ENCODE data around the gene NDUFB5. TPM values are rescaled to one million over a fixed set of nuclear protein-coding genes. Genes with fewer than 3 reads are reported as not detected.

Gene NDUFB5
- total RNA-seq, result 360 TPM
- long read RNA-seq, full-length matches to known transcripts, result 102 of 110 reads
- long read RNA-seq, partial matches to known transcripts, result 0 of 110 reads
- long read RNA-seq, other reads (novel, unspliced or antisense), result 8 of 110 reads

DNA sequence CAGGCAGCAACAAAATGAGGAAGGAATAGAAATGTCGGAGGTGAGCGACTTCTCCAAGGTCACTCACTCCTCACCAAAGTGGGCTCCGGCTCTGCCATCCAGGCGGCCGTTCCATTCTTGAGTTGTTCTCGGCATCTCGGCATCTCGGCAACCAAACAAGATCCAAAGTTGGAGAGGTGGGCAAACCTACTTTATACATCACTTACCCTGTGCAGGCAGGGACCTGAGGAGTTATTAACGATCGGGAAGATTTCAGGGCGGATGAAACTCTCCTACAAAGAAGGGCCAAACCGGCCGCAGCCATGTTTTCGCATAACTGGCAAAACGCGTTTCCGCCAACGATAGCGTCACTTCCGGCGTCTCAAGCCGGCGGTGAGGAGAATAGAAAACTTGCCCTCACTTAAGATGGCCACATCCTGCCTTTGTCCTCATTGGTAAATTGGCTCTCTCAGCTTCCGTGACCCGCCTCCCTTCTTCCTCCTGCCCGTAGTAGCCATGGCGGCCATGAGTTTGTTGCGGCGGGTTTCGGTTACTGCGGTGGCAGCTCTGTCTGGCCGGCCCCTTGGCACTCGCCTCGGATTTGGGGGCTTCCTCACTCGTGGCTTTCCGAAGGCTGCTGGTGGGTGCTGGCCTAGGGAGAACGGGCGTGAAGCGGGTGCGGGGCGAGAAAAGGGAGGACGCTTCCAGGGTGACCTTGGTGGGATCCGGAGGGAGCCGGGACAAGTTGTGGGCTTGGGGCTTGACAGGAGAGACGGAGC, at the start of gene NDUFB5, which contains the start of gene MRPL47:
Gene NDUFB5 (plus strand): TSS at position 474 of the 758 bp plus-strand sequence. CDS start 22 bp downstream, at position 496.
Gene MRPL47 (minus strand): TSS at position 318 of the 758 bp plus-strand sequence. CDS start 14 bp downstream, at position 304.
- DNase-seq, result peak; percentile 96
- ATAC-seq (ENCODE audit: poor library complexity), result peak; percentile 99
- intact Hi-C loops (cut with DNase I), result no loop called here

DNA sequence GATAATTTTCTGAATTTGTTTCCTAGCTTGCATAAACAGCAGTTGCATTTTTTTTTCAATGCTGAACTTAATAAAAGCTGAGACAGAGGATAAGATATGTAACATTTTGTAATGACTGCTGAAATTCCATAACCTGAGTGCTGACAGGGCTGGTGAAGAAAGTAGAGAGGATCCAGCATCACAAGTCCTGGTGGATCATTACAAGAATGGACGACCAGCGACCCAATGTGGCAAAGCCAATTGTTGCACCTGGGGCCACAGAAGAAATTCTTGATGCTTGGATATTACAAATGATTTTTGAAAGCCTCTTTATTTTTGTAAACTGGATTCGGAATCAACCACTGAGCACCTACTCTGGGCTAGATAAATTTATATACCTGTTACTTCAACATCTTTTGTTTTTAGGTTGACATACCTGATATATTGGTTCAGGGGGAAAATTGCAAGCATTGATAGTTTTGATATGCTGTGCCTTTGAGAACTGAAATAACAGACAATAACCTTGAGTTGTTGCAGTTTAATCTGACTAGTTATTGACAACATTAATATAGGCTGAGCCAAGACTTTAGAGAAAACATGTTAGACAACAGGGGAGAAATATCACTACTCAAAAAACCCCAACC, 45.7 kb upstream of the NDUFB5 start:
- ATAC-seq (ENCODE audit: poor library complexity) (peak; percentile 13), DNase-seq (peak; percentile 59)
- intact Hi-C loops (cut with DNase I), result loop anchor here (2.0 kb wide), 1 partner anchor 138 kb away; no protein-coding TSS in a partner anchor

DNA sequence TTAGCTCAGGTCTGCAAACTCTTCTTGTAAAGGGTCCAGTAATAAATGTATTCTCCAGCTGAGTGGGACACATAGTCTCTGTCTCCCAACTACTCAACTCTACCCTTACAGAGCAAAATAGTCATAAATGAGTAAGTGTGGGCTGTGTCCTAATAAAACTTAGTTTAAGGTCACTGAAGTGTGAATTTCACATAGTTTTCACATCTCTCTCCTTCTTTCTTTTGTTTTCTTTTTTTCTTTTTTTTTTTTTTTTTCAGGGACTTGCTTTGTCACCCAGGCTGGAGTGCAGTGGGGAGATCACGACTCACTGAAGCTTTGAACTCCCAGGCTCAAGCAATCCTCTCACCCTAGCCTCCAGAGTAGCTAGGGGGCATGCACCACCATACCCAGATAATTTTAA, 43.8 kb upstream of the NDUFB5 start:
- intact Hi-C loops (cut with DNase I), result no loop called here
- ATAC-seq (ENCODE audit: poor library complexity) (no peak), DNase-seq (no peak)

DNA sequence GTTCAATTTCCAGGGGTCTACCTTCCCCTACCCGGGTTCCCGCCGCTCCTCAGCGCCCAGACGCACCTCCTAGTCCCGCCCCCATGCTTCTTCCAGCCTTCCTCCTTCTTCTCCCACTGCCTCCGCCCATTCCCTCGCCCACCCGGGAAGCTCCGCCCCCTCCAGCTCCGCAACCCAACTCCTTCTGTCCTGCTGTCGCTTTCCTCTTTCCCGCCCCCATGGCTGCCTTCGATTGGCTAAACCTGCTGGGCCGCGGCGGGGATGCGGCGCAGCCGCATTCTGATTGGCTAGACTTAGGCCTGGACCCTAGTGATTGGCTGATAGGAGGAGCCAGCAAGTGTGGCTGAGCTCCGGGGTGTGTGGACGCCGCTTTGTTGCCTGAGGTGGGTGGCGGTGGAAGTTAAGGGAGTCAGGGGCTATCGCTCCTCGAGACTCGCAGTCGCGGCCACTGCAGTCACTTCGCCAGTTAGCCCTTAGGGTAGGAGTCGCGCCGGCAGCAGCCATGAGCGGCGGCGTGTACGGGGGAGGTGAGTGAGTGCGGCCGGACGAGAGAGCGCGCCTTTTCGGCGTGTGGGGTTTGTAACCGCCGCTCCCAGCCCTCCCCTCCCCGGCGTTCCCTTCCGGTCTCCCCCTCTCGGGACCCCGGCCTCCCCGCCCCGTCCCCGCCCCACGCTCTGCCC, 41.9 kb upstream of the NDUFB5 start, which contains the start of gene ACTL6A:
Gene ACTL6A (plus strand): TSS at position 336 of the 680 bp plus-strand sequence. CDS start 167 bp downstream, at position 503.
- DNase-seq, result peak; percentile 100
- peak; percentile 98 for ATAC-seq (ENCODE audit: poor library complexity)
- intact Hi-C loops (cut with DNase I), result no loop called here

DNA sequence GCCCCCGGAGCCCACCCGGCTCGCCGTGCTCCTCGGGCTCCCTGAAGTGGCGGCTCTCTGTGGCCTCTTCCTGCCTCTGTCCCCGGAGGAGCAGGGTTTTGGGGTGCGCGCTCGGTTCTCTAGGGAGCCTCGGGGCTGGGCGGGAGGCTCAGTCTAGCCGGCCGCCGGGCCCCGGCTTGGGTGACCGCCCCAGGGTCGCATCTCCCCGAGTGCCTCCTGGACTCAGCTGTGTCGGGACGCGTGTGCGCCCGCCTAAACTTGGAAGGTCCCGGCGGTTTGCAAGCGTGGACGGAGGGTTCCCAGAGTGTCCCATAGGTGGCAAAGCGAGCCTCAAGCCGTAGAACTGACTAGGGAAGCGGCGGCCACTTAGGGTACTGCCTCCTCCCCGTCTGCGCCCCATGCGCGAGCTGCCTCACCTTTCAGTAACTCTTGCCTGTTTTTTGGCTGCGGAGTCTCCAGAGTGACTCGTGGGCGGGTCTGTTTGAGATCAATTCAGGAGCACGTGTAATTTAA, 41.3 kb upstream of the NDUFB5 start:
- intact Hi-C loops (cut with DNase I), result no loop called here
- ATAC-seq (ENCODE audit: poor library complexity), result peak; percentile 77

DNA sequence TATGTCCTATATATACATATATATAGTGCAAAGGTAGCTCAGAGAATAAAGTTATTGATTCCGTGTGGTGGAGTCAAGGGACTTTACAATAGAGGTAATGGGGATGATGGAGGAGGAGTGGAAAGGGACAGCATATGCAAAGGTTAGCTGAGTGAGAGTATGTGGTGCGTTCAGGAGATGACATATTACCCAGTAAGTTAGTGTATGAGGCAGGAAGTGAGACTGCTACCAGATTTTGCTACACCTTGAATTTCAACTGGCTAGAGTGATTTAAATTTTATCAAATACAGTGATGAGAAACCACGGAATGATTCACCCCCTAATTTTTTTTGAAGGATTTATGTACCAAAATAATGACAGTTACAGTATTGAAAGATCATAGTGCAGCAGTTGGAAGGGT, 39.1 kb upstream of the NDUFB5 start:
- intact Hi-C loops (cut with DNase I), result no loop called here
- DNase-seq, result no peak

More for the DNA sequence above, 41.3 kb upstream of the NDUFB5 start:
- DNase-seq, result peak; percentile 70

DNA sequence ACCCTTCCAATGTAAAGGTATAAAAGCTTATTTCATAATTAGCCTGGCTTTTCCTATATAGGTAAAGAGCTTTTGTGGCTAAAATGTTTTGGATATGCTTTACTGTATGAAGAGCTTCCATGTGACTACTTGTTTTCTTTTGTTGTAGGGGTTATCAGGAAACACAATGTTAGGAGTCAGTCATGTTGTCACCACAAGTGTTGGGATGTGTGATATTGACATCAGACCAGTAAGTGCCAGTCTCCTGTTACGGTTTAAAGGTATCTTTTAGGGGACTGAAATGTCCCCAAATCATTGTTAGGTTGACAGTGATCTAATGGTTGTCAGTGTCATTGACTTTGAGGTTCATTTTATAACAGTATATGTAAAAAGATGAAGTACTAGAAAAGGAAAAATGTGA, 23.6 kb upstream of the NDUFB5 start:
- DNase-seq (no peak), ATAC-seq (ENCODE audit: poor library complexity) (no peak)
- intact Hi-C loops (cut with DNase I), result no loop called here

More for the DNA sequence above, 39.1 kb upstream of the NDUFB5 start:
- ATAC-seq (ENCODE audit: poor library complexity), result no peak

DNA sequence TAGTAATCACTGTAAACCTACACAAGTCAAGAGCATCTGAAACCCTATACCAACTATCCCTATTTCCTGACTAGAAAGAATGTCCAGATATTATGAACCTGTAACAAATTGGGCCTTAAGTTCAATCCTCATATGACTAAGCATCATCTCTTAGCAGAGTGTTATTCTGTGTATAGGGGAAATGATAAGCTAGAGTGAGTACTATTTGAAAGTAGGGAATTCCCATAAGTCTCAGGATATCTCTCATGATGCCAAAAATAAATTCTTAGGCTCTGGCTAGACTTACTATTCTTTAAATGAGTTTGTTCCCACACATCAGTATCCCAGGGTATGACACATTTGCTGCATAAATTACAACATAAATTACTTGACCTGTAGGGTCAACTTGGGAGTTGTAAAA, 15.5 kb upstream of the NDUFB5 start:
- intact Hi-C loops (cut with DNase I), result no loop called here
- no peak for ATAC-seq (ENCODE audit: poor library complexity)
- DNase-seq, result no peak

DNA sequence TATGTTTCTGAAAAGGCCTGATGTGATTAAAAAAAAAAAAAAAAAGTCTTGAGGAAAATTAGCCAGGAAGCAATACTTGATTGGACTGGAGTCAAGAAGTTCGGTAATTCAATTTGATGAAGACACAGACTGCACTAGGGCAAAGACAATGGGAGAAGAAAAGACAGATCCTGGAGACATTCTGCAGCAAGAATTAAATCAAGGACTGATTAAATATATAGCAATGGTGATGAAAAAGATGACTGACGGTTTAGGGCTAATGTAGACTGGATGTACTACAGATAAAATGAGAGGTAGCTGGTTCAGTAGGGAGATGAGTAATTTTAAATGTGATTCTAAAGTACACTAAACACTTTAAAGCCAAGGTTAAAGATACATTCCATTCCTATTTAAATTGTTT, 13.9 kb upstream of the NDUFB5 start:
- ATAC-seq (ENCODE audit: poor library complexity), result no peak
- DNase-seq, result no peak
- intact Hi-C loops (cut with DNase I), result no loop called here

DNA sequence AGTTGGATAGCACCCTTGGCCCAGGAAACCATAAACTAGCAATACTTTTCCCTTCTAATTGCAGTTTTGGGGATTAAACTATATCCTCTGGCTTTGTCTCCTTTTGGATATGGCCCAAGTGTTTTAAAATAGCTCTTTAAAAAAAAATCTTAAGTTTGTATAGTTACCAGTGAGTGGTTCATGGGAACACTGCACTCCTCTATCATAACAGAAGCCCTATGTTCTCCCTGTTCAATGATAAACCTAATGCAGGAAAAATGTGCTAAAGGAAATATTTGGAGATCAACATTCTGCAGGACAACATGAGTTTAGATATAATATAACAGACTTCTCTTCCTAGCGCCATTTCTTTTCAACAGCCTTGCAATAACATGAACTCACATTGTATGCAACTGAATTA, 13.3 kb upstream of the NDUFB5 start:
- ATAC-seq (ENCODE audit: poor library complexity) (no peak), DNase-seq (no peak)
- intact Hi-C loops (cut with DNase I), result no loop called here

DNA sequence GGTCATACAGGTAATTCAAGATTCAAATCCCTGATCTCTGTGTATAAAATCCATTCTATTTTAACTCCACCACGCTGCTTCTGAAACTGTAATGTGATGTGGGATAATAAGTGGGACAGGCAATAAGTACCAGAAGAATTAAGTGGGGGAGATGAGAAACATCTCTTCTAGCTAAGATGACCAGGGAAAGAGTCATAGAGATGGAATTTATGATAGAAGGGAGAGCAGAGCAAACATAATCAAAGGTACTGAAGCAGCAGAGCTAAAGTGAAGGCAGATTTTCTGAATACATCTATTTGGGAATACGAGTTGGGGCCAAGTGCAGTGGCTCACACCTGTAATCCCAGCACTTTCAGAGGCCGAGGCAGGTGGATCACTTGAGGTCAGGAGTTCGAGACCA, 5.1 kb upstream of the NDUFB5 start:
- DNase-seq (no peak), ATAC-seq (ENCODE audit: poor library complexity) (no peak)
- intact Hi-C loops (cut with DNase I), result no loop called here

DNA sequence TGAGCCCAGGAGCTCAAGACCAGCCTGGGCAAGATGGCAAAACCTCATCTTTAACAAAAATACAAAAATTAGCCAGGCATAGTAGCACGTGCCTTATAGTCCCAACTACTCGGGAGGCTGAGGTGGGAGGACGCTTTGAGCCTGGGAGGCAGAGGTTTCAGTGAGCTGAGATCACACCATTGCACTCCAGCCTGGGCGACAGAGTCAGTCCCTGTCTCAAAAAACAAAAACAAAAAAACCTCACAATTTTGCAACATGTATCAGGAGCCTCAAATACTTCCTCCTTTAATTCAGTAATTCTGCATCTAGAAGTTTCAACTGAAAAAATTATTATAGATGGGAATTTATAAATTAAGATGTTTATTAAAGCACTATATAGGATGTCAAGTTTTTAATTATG, 1.3 kb upstream of the NDUFB5 start:
- intact Hi-C loops (cut with DNase I), result no loop called here
- no peak for DNase-seq
- no peak for ATAC-seq (ENCODE audit: poor library complexity)

DNA sequence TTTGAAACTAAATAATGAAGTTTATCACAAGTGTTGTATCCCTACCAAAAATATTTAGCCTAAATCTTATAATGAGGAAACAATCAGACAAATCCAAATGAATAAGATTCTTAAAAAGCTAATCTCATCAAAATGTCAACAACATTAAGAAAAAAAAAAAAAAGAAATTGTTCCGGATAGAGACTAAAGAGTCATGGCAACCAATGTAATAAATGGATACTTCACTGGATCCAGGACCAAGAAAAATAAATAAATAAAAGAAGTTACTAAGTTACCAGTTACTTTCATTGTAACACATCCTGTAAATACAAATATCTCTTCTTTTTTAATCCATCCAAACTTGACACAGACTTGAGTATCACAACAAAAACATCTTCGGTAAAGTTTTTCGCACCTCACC, 763 bp upstream of the NDUFB5 start:
- DNase-seq (no peak), ATAC-seq (ENCODE audit: poor library complexity) (no peak)
- intact Hi-C loops (cut with DNase I), result no loop called here

DNA sequence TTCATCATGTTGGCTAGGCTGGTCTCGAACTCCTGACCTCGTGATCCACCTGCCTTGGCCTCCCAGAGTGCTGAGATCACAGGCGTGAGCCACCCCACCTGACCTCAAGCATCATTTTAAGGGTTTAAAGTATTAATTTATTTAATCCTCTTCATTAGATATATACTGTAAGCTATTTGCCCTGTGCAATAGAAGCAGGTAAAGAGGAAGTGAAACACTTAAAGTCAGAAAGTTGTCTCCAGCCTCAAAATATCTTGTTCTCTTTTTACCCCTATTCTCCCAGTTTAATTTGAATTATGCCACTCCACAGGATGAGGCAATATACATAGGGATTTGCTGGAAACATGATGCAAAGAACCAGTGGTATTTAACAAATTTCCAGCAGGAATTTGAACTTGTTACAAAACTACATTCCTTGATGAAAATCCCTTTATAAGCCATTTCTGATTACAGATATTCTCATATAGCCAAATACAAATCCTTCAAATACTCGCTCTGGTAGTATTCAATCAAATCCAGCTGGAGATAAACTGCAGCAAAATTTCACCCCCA, 2.0 kb downstream of the NDUFB5 start:
- ATAC-seq (ENCODE audit: poor library complexity) (no peak), DNase-seq (no peak)
- intact Hi-C loops (cut with DNase I), result no loop called here

DNA sequence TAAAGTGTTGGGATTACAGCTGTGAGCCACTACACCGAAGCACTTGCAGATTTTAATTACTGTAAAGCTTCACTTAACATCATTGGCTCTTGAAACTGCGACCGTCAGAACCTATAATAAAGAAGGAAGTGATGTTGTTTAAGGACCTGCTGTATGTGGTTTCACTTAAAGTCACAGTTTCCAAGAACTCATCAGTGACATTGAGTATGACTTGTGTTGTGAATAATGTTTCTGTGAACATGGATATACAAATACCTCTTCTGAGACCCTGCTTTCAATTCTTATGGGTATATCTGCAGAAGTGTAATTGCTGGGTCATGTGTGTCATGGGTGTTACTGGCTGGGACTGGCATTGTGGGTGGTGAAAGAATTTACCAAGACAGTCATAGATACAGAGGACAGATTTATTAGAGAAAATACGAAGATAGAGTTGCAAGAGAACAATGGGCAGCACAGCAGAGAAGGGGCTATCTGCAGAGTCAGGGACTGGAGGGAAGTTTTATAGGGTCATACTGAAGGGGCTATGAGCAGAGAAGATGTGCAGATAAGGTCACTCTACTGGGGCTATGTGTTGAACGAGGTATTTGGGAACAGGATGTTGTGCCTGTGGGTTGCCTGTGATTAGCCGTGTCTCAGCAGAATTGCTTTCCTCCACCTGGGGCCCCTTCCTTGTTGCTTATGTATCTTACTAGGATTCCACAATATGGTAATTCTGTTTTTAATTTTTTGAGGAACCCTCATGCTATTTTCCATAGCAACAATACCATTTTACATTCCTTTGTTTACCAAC, 4.5 kb downstream of the NDUFB5 start:
- no peak for ATAC-seq (ENCODE audit: poor library complexity)
- intact Hi-C loops (cut with DNase I), result no loop called here

DNA sequence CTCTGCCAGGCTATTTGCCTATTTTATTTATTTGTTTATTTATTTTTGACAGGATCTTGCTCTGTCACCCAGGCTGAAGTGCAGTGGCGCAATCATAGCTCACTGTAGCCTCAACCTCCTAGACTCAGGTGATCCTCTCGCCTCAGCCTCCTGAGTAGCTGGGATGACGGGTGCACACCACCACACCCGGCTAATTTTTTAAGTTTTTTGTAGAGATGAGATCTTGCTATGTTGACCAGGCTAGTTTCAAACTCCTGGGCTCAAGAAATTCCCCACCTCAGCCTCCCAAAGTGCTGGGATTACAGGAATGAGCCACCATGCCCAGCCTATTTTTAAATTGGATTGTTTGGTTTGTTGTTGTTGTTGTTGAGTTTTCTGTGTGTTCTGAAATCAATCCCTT, 5.5 kb downstream of the NDUFB5 start:
- ATAC-seq (ENCODE audit: poor library complexity) (no peak), DNase-seq (no peak)
- intact Hi-C loops (cut with DNase I), result no loop called here

More for the DNA sequence above, 4.5 kb downstream of the NDUFB5 start:
- no peak for DNase-seq

DNA sequence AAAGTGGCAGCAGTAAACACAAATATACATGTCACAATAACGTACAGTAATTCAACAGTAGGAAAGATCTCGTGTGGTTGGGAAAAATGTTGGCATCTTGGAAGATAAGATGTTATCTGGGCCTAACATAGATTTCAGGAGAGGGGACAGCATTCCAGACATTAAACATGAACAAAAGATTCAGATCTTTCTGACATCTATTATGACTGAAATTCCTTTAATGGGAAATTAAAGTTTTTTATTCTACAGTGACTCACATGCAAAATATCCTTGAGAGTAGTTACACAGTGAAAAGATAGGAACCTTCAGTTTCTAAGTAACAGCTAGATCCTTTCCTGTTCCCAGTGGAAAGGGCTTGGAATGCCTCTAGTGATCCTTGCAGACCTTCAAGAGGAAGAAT, 9.2 kb downstream of the NDUFB5 start:
- intact Hi-C loops (cut with DNase I), result no loop called here
- ATAC-seq (ENCODE audit: poor library complexity) (no peak), DNase-seq (no peak)
